DND-41 (cell line): Measurements from ENCODE around the gene SLC4A5.

Experiments used
- ATAC-seq: fragments of 200-7000 bp; cut with Tn5 transposase; 3 replicates; pipeline ENCODE4 v1.9.1; 2021; ENCODE audit warnings: low read depth; ENCODE audit not compliant: insufficient read depth
- DNase-seq: peaks from one replicate; pipeline ENCODE4 v3.0.0-alpha.2; 2020
- H2AFZ ChIP-seq: 2 replicates; pipeline ENCODE4 v1.6.0; 2012; ENCODE audit warnings: low read depth, low read length
- H3K27ac ChIP-seq: 2 replicates; pipeline ENCODE4 v1.5.1; 2012; ENCODE audit warnings: low read length, inconsistent platforms
- H3K27me3 ChIP-seq: fragments of 200-600 bp; sonication (generic); 2 replicates; pipeline ENCODE4 v1.6.0; 2012; ENCODE audit warnings: low read length, mild to moderate bottlenecking, inconsistent platforms; ENCODE audit not compliant: insufficient read depth, poor library complexity
- H3K36me3 ChIP-seq: 2 replicates; pipeline ENCODE4 v1.5.1; 2012; ENCODE audit warnings: low read length, inconsistent platforms; ENCODE audit not compliant: insufficient read depth
- H3K4me1 ChIP-seq: 2 replicates; pipeline ENCODE4 v1.5.1; 2012; ENCODE audit warnings: mild to moderate bottlenecking, low read length; ENCODE audit not compliant: insufficient read depth
- H3K4me2 ChIP-seq: 2 replicates; pipeline ENCODE4 v1.6.0; 2012; ENCODE audit warnings: mild to moderate bottlenecking, moderate library complexity, low read length, inconsistent platforms; ENCODE audit not compliant: insufficient read depth
- H3K4me3 ChIP-seq, 2 experiments: fragments of 200-600 bp in 1 of 2; shearing (Covaris generic) in 1 of 2; 2 replicates each; pipeline ENCODE4 v1.5.1; 2012 to 2016; ENCODE audit warnings: inconsistent platforms in 2 of 2, low read length in 2 of 2, mild to moderate bottlenecking in 2 of 2, low read depth in 1 of 2, moderate library complexity in 1 of 2
- H3K79me2 ChIP-seq: 2 replicates; pipeline ENCODE4 v1.6.0; 2012; ENCODE audit warnings: low read length, inconsistent platforms; ENCODE audit not compliant: insufficient read depth
- H3K9ac ChIP-seq: 2 replicates; pipeline ENCODE4 v1.6.0; 2012; ENCODE audit warnings: low read depth, mild to moderate bottlenecking, inconsistent platforms, low read length, moderate library complexity
- H3K9me3 ChIP-seq: 2 replicates; pipeline ENCODE4 v1.5.1; 2012; ENCODE audit warnings: low read length, moderate library complexity, mild to moderate bottlenecking, inconsistent platforms; ENCODE audit not compliant: insufficient read depth, severe bottlenecking
- H4K20me1 ChIP-seq: 2 replicates; pipeline ENCODE4 v1.6.0; 2012; ENCODE audit warnings: low read length; ENCODE audit not compliant: insufficient read depth
- CTCF ChIP-seq: IDR thresholded peaks from 2 replicates; pipeline ENCODE4 v1.5.1; 2012; ENCODE audit warnings: borderline replicate concordance, low read length, moderate library complexity, mild to moderate bottlenecking; ENCODE audit not compliant: poor library complexity, severe bottlenecking; ENCODE audit errors: extremely low read depth
- EZH2 ChIP-seq: IDR thresholded peaks from 3 replicates; pipeline ENCODE4 v1.6.1; 2012; ENCODE audit warnings: borderline replicate concordance, low read depth, mild to moderate bottlenecking, moderate library complexity, low read length, inconsistent platforms; ENCODE audit not compliant: severe bottlenecking

The SLC4A5 gene

GRCh38 chr2:74199871-74200305 lies 143.3 kb downstream of the SLC4A5 start:
- no peaks in the 10 kb centered on the region for H3K9me3 ChIP-seq
- H2AFZ ChIP-seq: no peak overlapping the region; the same call in 1 of the 2 replicates
- DNase-seq (no peak), ATAC-seq (no peak)
- peak overlapping the region; percentile 98 for H3K9ac ChIP-seq
- H3K4me1 ChIP-seq: peaks cover 57% of the 10 kb centered on the region
- H3K79me2 ChIP-seq: peaks cover 64% of the 10 kb centered on the region
- no peaks in the 10 kb centered on the region for H3K27me3 ChIP-seq
- TF ChIP-seq CTCF: no peak
- TF ChIP-seq EZH2: no peak
- H3K27ac ChIP-seq: peak overlapping the region; percentile 97
- peak overlapping the region; percentile 69 to 93; a peak in 3 of 4 replicates for H3K4me3 ChIP-seq
- peaks cover 35% of the 10 kb centered on the region for H3K36me3 ChIP-seq
- H3K4me2 ChIP-seq: peak overlapping the region; percentile 76
- H4K20me1 ChIP-seq: peaks cover 52% of the 10 kb centered on the region

GRCh38 chr2:74199275-74199701 lies 143.9 kb downstream of the SLC4A5 start:
- H4K20me1 ChIP-seq: peaks cover 46% of the 10 kb centered on the region
- H3K4me2 ChIP-seq: peak overlapping the region; percentile 76
- DNase-seq (no peak), ATAC-seq (no peak)
- peak overlapping the region; percentile 97 for H3K27ac ChIP-seq
- peaks cover 51% of the 10 kb centered on the region for H3K4me1 ChIP-seq
- peaks cover 58% of the 10 kb centered on the region for H3K79me2 ChIP-seq
- peak overlapping the region; percentile 69 to 93 for H3K4me3 ChIP-seq
- H3K27me3 ChIP-seq: no peaks in the 10 kb centered on the region
- TF ChIP-seq CTCF (no peak), EZH2 (no peak)
- H3K9me3 ChIP-seq: no peaks in the 10 kb centered on the region
- peak overlapping the region; percentile 81 for H2AFZ ChIP-seq
- peak overlapping the region; percentile 98 for H3K9ac ChIP-seq
- peaks cover 29% of the 10 kb centered on the region for H3K36me3 ChIP-seq

GRCh38 chr2:74198461-74199274 lies 144.5 kb downstream of the SLC4A5 start, which contains the start of gene MTHFD2:
Gene MTHFD2, plus strand, starts transcription at chr2:74198615. Its CDS starts 27 bp downstream, at chr2:74198642.
- H3K4me1 ChIP-seq: peaks cover 48% of the 10 kb centered on the region
- DNase-seq (peak; percentile 96), ATAC-seq (peak; percentile 88)
- peaks cover 52% of the 10 kb centered on the region for H3K79me2 ChIP-seq
- H2AFZ ChIP-seq: peak within 1 kb of the TSS; percentile 81
- H3K9ac ChIP-seq: peak within 1 kb of the TSS; percentile 98
- H3K27me3 ChIP-seq: no peaks in the 10 kb centered on the region
- H3K36me3 ChIP-seq: peaks cover 24% of the 10 kb centered on the region
- H3K9me3 ChIP-seq: no peaks in the 10 kb centered on the region
- H4K20me1 ChIP-seq: peaks cover 42% of the 10 kb centered on the region
- TF ChIP-seq EZH2 (no peak), CTCF (peak; percentile 89)
- H3K4me3 ChIP-seq: peak within 1 kb of the TSS; percentile 69 to 93
- peak within 1 kb of the TSS; percentile 97 for H3K27ac ChIP-seq
- peak within 1 kb of the TSS; percentile 76 for H3K4me2 ChIP-seq
